Smooth muscle cell (in vitro differentiated cells): Measurements from ENCODE around the gene TMEM86A. TPM values are rescaled to one million over a fixed set of nuclear protein-coding genes. Genes with fewer than 3 reads are reported as not detected.

Experiments used
- DNase-seq: peaks from one replicate; lab custom pipeline; 2025; ENCODE audit not compliant: unreplicated experiment; lab: John Stamatoyannopoulos, UW
- H2AFZ ChIP-seq: fragments of 200-600 bp; sonication (generic); 2 replicates; pipeline ENCODE4 v1.6.0; 2016; ENCODE audit warnings: antibody characterized with exemption, low read depth, mild to moderate bottlenecking
- H3F3A ChIP-seq: fragments of 200-600 bp; sonication (generic); 2 replicates; pipeline ENCODE4 v1.6.0; 2017; ENCODE audit warnings: antibody characterized with exemption, low read depth
- H3K27ac ChIP-seq: fragments of 200-600 bp; sonication (generic); 2 replicates; pipeline ENCODE4 v1.5.1; 2016; ENCODE audit warnings: low read depth, mild to moderate bottlenecking
- H3K27me3 ChIP-seq: fragments of 200-600 bp; sonication (generic); 2 replicates; pipeline ENCODE4 v1.6.1; 2016; ENCODE audit warnings: low read depth, mild to moderate bottlenecking
- H3K36me3 ChIP-seq: fragments of 200-600 bp; sonication (generic); 2 replicates; pipeline ENCODE4 v1.5.1; 2016; ENCODE audit warnings: low read depth
- H3K4me1 ChIP-seq: fragments of 200-600 bp; sonication (generic); 2 replicates; pipeline ENCODE4 v1.5.1; 2016; ENCODE audit warnings: low read depth
- H3K4me2 ChIP-seq: fragments of 200-600 bp; sonication (generic); 2 replicates; pipeline ENCODE4 v1.6.0; 2016; ENCODE audit warnings: mild to moderate bottlenecking
- H3K4me3 ChIP-seq: fragments of 200-600 bp; sonication (generic); 2 replicates; pipeline ENCODE4 v1.5.1; 2016; ENCODE audit warnings: mild to moderate bottlenecking
- H3K79me2 ChIP-seq: fragments of 200-600 bp; sonication (generic); 2 replicates; pipeline ENCODE4 v1.6.0; 2016; ENCODE audit warnings: low read depth, mild to moderate bottlenecking
- H3K9ac ChIP-seq: fragments of 200-600 bp; sonication (generic); 2 replicates; pipeline ENCODE4 v1.6.0; 2016; ENCODE audit warnings: low read depth
- H3K9me3 ChIP-seq: fragments of 200-600 bp; sonication (generic); replicated peaks from 2 replicates; pipeline ENCODE4 v1.5.1; 2016; ENCODE audit warnings: low read depth
- H4K20me1 ChIP-seq: fragments of 200-600 bp; sonication (generic); 2 replicates; pipeline ENCODE4 v1.6.0; 2016; ENCODE audit warnings: low read depth
- CTCF ChIP-seq: fragments of 200-600 bp; sonication (generic); IDR thresholded peaks from 2 replicates; pipeline ENCODE4 v1.5.1; 2017; ENCODE audit warnings: borderline replicate concordance, mild to moderate bottlenecking, antibody characterized with exemption; ENCODE audit not compliant: insufficient read depth, poor library complexity, severe bottlenecking
- WGBS: methylation state at CpG from one replicate; pipeline ENCODE4 v1.1.7; 2016; ENCODE audit warnings: low lambda C conversion rate; 5-methylcytosine and 5-hydroxymethylcytosine counted together
- polyA plus RNA-seq: library from polyadenylated mRNA; unstranded; fragments of >200 nt; fragmentation: Nextera tagmentation; extraction: Ambion mirVana; gene quantifications from 2 replicates; pipeline ENCODE4 v1.2.1, GENCODE V29; 2016
- total RNA-seq: library from RNA; depleted of rRNA; stranded (reverse); fragments of >200 nt; gene quantifications from 2 replicates; pipeline ENCODE4 v1.2.3, GENCODE V29; 2014

Gene TMEM86A
- total and polyA plus RNA-seq, 2 experiments from 2014 or later: 1.2 to 2.6 TPM

DNA sequence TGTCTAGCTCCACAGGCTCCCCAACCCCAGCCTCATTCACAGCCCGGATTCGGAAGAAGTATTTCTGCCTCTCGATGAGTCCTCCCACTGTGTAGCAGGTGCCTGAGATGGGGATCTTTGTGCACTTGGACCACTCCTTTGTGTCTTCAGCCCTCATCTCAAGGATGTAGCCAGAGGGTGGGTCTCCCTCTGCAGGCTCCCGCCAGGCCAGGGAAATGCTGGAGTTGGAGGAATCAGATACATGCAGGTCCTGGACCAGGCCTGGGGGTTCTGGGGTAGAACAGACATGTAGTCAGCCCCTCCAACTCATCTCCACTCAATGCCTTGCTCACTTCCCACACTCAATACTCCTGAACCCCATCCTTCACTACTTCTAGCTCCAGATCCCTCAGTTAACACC lies 10.8 kb downstream of the TMEM86A start:
- no peaks in the 10 kb centered on the region for H3K4me1 ChIP-seq
- no peaks in the 10 kb centered on the region for H3K36me3 ChIP-seq
- H4K20me1 ChIP-seq: no peaks in the 10 kb centered on the region
- H3K9ac ChIP-seq: no peak overlapping the region
- H3K27me3 ChIP-seq: peaks cover 27% of the 10 kb centered on the region
- WGBS: 90% methylated on average over 4 of the region's 4 CpGs
- no peaks in the 10 kb centered on the region for H3F3A ChIP-seq
- no peak overlapping the region for H3K4me2 ChIP-seq
- no peak for DNase-seq
- no peaks in the 10 kb centered on the region for H3K79me2 ChIP-seq
- no peak overlapping the region for H2AFZ ChIP-seq
- TF ChIP-seq CTCF: no peak
- H3K9me3 ChIP-seq: no peaks in the 10 kb centered on the region
- no peak overlapping the region for H3K4me3 ChIP-seq
- no peak overlapping the region for H3K27ac ChIP-seq

GRCh38 chr11:18710545-18710944 lies 12.0 kb downstream of the TMEM86A start:
- H3F3A ChIP-seq: no peaks in the 10 kb centered on the region
- H3K36me3 ChIP-seq: no peaks in the 10 kb centered on the region
- no peak overlapping the region for H3K4me2 ChIP-seq
- H4K20me1 ChIP-seq: no peaks in the 10 kb centered on the region
- no peak for TF ChIP-seq CTCF
- H3K27me3 ChIP-seq: peaks cover 27% of the 10 kb centered on the region
- H3K4me3 ChIP-seq: no peak overlapping the region
- no peaks in the 10 kb centered on the region for H3K4me1 ChIP-seq
- no peak for DNase-seq
- no peak overlapping the region for H3K27ac ChIP-seq
- no peaks in the 10 kb centered on the region for H3K9me3 ChIP-seq
- H3K79me2 ChIP-seq: no peaks in the 10 kb centered on the region
- no peak overlapping the region for H3K9ac ChIP-seq
- WGBS: 82% methylated on average over 5 of the region's 5 CpGs
- H2AFZ ChIP-seq: no peak overlapping the region

DNA sequence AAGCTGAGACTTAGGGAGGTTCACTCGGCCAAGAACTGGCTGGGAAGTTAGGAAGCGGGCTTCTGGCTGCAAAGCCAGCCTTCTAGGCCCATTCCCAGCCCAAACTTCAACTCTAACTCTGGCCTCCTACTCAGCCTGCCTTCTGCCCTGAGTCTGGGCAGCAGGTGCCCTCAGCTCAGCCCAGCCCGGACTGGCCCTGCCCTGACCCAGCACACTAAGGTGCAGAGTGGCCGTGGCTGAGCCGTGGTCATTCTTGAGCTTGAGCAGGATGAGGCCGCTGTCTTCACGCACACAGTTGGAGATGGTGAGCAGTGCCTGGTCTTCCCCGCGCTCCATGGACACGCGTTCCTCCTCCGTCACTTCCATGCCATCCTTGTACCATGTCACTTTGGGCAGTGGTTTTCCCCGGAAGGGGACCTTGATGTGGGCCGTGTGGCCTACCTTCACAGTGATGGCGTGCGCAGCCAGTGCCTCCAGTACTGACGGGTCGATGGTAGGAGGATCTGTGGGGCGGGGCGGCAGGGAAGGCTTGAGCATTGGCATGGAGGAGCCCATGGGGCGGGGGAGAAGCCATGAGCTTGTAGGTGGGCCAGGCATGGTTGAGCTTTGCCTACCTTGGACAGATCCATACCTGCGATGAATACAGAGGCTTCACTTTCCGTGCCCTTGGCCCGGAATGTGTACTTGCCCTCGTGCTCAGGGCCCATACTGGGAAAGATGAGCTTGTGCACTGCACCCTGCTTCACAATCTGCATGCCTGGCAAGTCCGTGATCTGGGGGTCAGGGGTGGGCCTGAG lies 15.3 kb downstream of the TMEM86A start:
- H2AFZ ChIP-seq: no peak overlapping the region
- H3F3A ChIP-seq: no peaks in the 10 kb centered on the region
- no peaks in the 10 kb centered on the region for H4K20me1 ChIP-seq
- no peaks in the 10 kb centered on the region for H3K79me2 ChIP-seq
- DNase-seq: no peak
- no peak overlapping the region for H3K27ac ChIP-seq
- H3K9ac ChIP-seq: no peak overlapping the region
- no peak for TF ChIP-seq CTCF
- no peak overlapping the region for H3K4me3 ChIP-seq
- H3K4me2 ChIP-seq: no peak overlapping the region
- peaks cover 27% of the 10 kb centered on the region for H3K27me3 ChIP-seq
- no peaks in the 10 kb centered on the region for H3K4me1 ChIP-seq
- H3K36me3 ChIP-seq: no peaks in the 10 kb centered on the region
- no peaks in the 10 kb centered on the region for H3K9me3 ChIP-seq
- 91% methylated on average over 25 of the region's 26 CpGs for WGBS

GRCh38 chr11:18714443-18714780 lies 15.8 kb downstream of the TMEM86A start:
- H3K9ac ChIP-seq: no peak overlapping the region
- H3K79me2 ChIP-seq: no peaks in the 10 kb centered on the region
- H3K4me3 ChIP-seq: no peak overlapping the region
- TF ChIP-seq CTCF: no peak
- no peak for DNase-seq
- WGBS: 82% methylated on average over 10 of the region's 10 CpGs
- H3K4me2 ChIP-seq: no peak overlapping the region
- H3F3A ChIP-seq: no peaks in the 10 kb centered on the region
- peaks cover 22% of the 10 kb centered on the region for H3K27me3 ChIP-seq
- H2AFZ ChIP-seq: no peak overlapping the region
- no peaks in the 10 kb centered on the region for H3K9me3 ChIP-seq
- no peak overlapping the region for H3K27ac ChIP-seq
- no peaks in the 10 kb centered on the region for H3K36me3 ChIP-seq
- H4K20me1 ChIP-seq: no peaks in the 10 kb centered on the region
- no peaks in the 10 kb centered on the region for H3K4me1 ChIP-seq
